Mesenchymal stem cell (in vitro differentiated cells and primary cell): ENCODE results near the gene SMTN.

Experiments used
- DNase-seq: peaks from one replicate; pipeline ENCODE4 v3.0.0-alpha.2; 2013
- H2AFZ ChIP-seq: one replicate; pipeline ENCODE4 v1.6.1; 2013; ENCODE audit warnings: low read depth, mild to moderate bottlenecking, control low read depth, inconsistent platforms, low read length, moderate library complexity
- H2AK5ac ChIP-seq: 2 replicates; pipeline ENCODE4 v1.6.1; 2013; ENCODE audit warnings: low read length, moderate library complexity, mild to moderate bottlenecking, inconsistent platforms; ENCODE audit not compliant: severe bottlenecking
- H2BK120ac ChIP-seq: one replicate; pipeline ENCODE4 v1.6.1; 2013; ENCODE audit warnings: low read depth, mild to moderate bottlenecking, inconsistent platforms, low read length, moderate library complexity
- H2BK12ac ChIP-seq, 2 experiments: one replicate each; pipeline ENCODE4 v1.6.1; 2013; ENCODE audit warnings: inconsistent platforms in 2 of 2, low read length in 2 of 2, mild to moderate bottlenecking in 2 of 2, moderate library complexity in 2 of 2, control low read depth in 1 of 2
- H2BK15ac ChIP-seq: one replicate; pipeline ENCODE4 v1.6.1; 2013; ENCODE audit warnings: mild to moderate bottlenecking, low read depth, inconsistent platforms; ENCODE audit not compliant: poor library complexity, severe bottlenecking
- H2BK5ac ChIP-seq: 2 replicates; pipeline ENCODE4 v1.6.1; 2013; ENCODE audit warnings: low read depth, mild to moderate bottlenecking, low read length, control low read depth, inconsistent platforms; ENCODE audit not compliant: poor library complexity, severe bottlenecking
- H3K14ac ChIP-seq, 2 experiments: one replicate each; pipeline ENCODE4 v1.6.1; 2013; ENCODE audit warnings: inconsistent platforms in 2 of 2, low read length in 2 of 2, control low read depth in 1 of 2, mild to moderate bottlenecking in 1 of 2, moderate library complexity in 1 of 2
- H3K18ac ChIP-seq, 2 experiments: one replicate each; pipeline ENCODE4 v1.6.1; 2013; ENCODE audit warnings: inconsistent platforms in 2 of 2, low read length in 2 of 2, control low read depth in 1 of 2, low read depth in 1 of 2, mild to moderate bottlenecking in 1 of 2
- H3K23ac ChIP-seq, 2 experiments: one replicate each; pipeline ENCODE4 v1.6.1; 2013; ENCODE audit warnings: inconsistent platforms in 2 of 2, low read length in 2 of 2, mild to moderate bottlenecking in 2 of 2, moderate library complexity in 2 of 2, control low read depth in 1 of 2
- H3K27ac ChIP-seq: 2 replicates; pipeline ENCODE4 v1.5.1; 2013; ENCODE audit warnings: mild to moderate bottlenecking, moderate library complexity, low read length, control low read depth, inconsistent platforms; ENCODE audit not compliant: poor library complexity, severe bottlenecking
- H3K27me3 ChIP-seq, 2 experiments: 2 replicates each; pipeline versions ENCODE4 v1.6.1 to v1.7.0; 2013; ENCODE audit warnings: low read length in 2 of 2, mild to moderate bottlenecking in 2 of 2, moderate library complexity in 2 of 2, control low read depth in 1 of 2, inconsistent platforms in 1 of 2; ENCODE audit not compliant: control insufficient read depth in 1 of 2, insufficient read depth in 1 of 2
- H3K36me3 ChIP-seq, 2 experiments: 2 replicates each; pipeline versions ENCODE4 v1.6.1 to v1.7.0; 2013; ENCODE audit warnings: low read length in 2 of 2, control low read depth in 1 of 2, inconsistent platforms in 1 of 2, low read depth in 1 of 2, mild to moderate bottlenecking in 1 of 2; ENCODE audit not compliant: insufficient read depth in 2 of 2, control insufficient read depth in 1 of 2
- H3K4ac ChIP-seq, 2 experiments: one replicate each; pipeline ENCODE4 v1.6.1; 2013; ENCODE audit warnings: inconsistent platforms in 2 of 2, low read length in 2 of 2, mild to moderate bottlenecking in 2 of 2, moderate library complexity in 2 of 2, control low read depth in 1 of 2, low read depth in 1 of 2
- H3K4me1 ChIP-seq: 2 replicates; pipeline ENCODE4 v1.6.1; 2013; ENCODE audit warnings: low read depth, low read length, control low read depth; ENCODE audit not compliant: control insufficient read depth, insufficient read depth
- H3K4me2 ChIP-seq: 2 replicates; pipeline ENCODE4 v1.6.1; 2013; ENCODE audit warnings: low read length, mild to moderate bottlenecking, inconsistent platforms; ENCODE audit not compliant: poor library complexity, severe bottlenecking
- H3K4me3 ChIP-seq, 2 experiments: 2 replicates each; pipeline versions ENCODE4 v1.5.1 to v1.7.0; 2013; ENCODE audit warnings: low read length in 2 of 2, mild to moderate bottlenecking in 2 of 2, control low read depth in 1 of 2, low read depth in 1 of 2; ENCODE audit not compliant: insufficient read depth in 1 of 2
- H3K79me1 ChIP-seq: replicated peaks from 2 replicates; pipeline ENCODE4 v1.6.1; 2013; ENCODE audit warnings: mild to moderate bottlenecking, control low read depth, low read length, inconsistent platforms; ENCODE audit not compliant: poor library complexity, severe bottlenecking
- H3K9ac ChIP-seq: 2 replicates; pipeline ENCODE4 v1.7.0; 2013; ENCODE audit warnings: mild to moderate bottlenecking, low read length, moderate library complexity
- H3K9me3 ChIP-seq: 2 replicates; pipeline ENCODE4 v1.7.0; 2013; ENCODE audit warnings: mild to moderate bottlenecking, low read length; ENCODE audit not compliant: control insufficient read depth
- H4K8ac ChIP-seq: one replicate; pipeline ENCODE4 v1.6.1; 2013; ENCODE audit warnings: inconsistent platforms, mild to moderate bottlenecking, low read length, moderate library complexity
- H4K91ac ChIP-seq: one replicate; pipeline ENCODE4 v1.6.1; 2013; ENCODE audit warnings: mild to moderate bottlenecking, low read length, inconsistent platforms
- WGBS: methylation state at CpG from one replicate; pipeline ENCODE4 v1.1.7; 2013; ENCODE audit warnings: mixed read lengths; 5-methylcytosine and 5-hydroxymethylcytosine counted together

SMTN gene

DNA sequence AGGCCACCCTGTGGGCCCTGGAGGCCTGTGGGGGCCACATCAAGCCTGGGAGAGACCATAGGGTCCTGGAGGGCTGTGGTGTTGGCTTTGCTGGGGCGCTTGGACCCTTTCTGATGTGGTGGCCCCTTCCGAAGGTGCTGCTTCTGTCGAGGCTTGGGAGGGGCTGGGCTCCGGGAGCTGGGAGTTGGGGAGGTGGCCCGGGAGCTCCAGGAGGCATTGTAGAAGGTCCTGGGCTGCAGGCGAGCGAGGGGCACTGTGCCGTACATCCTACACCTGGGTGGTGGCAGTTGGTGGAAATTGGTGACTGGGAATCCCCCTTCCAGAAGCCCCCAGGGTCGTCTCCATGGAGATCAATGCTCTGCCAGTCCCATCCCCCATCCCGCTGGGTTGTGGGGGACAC lies 56.6 kb downstream of the SMTN start:
- Histone ChIP-seq H3K36me3 (peaks cover 0 to 3% of the 10 kb centered on the region in 2 experiments), H3K27me3 (peaks cover 23 to 78% of the 10 kb centered on the region in 2 experiments), H3K9ac (no peak overlapping the region), H2AK5ac (no peak overlapping the region), H3K79me1 (no peaks in the 10 kb centered on the region), H2BK5ac (no peak overlapping the region), H2BK120ac (no peak overlapping the region), H2BK15ac (peak overlapping the region; percentile 7), H4K8ac (no peak overlapping the region), H3K27ac (no peak overlapping the region), H3K4me3 (no peak overlapping the region), H3K4me1 (peaks cover 15% of the 10 kb centered on the region), H3K14ac (no peak overlapping the region), H3K18ac (no peak overlapping the region), H2BK12ac (no peak overlapping the region), H4K91ac (no peak overlapping the region), H2AFZ (no peak overlapping the region), H3K9me3 (no peaks in the 10 kb centered on the region), H3K4ac (no peak overlapping the region), H3K23ac (no peak overlapping the region), H3K4me2 (no peak overlapping the region)
- WGBS: 71% methylated on average over 10 of the region's 10 CpGs
- no peak for DNase-seq

GRCh38 chr22:31138126-31138525 lies 57.0 kb downstream of the SMTN start:
- WGBS: 83% methylated on average over 10 of the region's 10 CpGs
- peaks cover 23 to 78% of the 10 kb centered on the region in 2 experiments for H3K27me3 ChIP-seq
- H3K14ac ChIP-seq: no peak overlapping the region
- H3K9me3 ChIP-seq: no peaks in the 10 kb centered on the region
- no peak overlapping the region for H2BK12ac ChIP-seq
- no peak overlapping the region for H4K91ac ChIP-seq
- H3K27ac ChIP-seq: no peak overlapping the region
- no peak overlapping the region for H2AK5ac ChIP-seq
- no peak overlapping the region for H3K4me2 ChIP-seq
- H3K18ac ChIP-seq: no peak overlapping the region
- H3K9ac ChIP-seq: no peak overlapping the region
- no peak overlapping the region for H3K4me3 ChIP-seq
- H2BK15ac ChIP-seq: no peak overlapping the region
- H3K4me1 ChIP-seq: peaks cover 15% of the 10 kb centered on the region
- no peak overlapping the region for H2BK120ac ChIP-seq
- no peak for DNase-seq
- H2BK5ac ChIP-seq: no peak overlapping the region
- H2AFZ ChIP-seq: no peak overlapping the region
- H3K79me1 ChIP-seq: no peaks in the 10 kb centered on the region
- H3K36me3 ChIP-seq: no peaks in the 10 kb centered on the region
- no peak overlapping the region for H3K23ac ChIP-seq
- H4K8ac ChIP-seq: no peak overlapping the region
- H3K4ac ChIP-seq: no peak overlapping the region

DNA sequence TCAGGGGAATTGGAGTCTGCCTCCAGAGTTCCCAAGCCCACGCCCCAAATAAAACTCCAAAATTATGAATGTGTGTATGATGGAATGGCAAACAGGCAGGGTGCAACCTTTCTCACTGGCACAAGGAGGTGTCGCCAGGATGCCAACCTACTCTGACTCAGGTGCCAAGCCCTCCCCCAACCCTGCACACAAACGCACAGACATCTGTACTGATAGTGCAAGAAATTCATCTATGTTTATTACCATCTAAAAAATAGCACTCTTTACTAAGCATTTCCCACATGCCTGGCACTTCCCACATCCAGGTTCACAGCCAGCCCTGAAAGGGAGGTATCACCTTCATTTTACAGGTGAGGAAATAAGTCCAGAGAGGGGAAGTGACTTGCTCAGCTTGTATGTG lies 57.9 kb downstream of the SMTN start:
- H3K9me3 ChIP-seq: no peaks in the 10 kb centered on the region
- H3K4me1 ChIP-seq: peaks cover 15% of the 10 kb centered on the region
- H4K8ac ChIP-seq: no peak overlapping the region
- no peak overlapping the region for H3K4me2 ChIP-seq
- no peaks in the 10 kb centered on the region for H3K79me1 ChIP-seq
- DNase-seq: no peak
- no peak overlapping the region for H2BK120ac ChIP-seq
- H4K91ac ChIP-seq: no peak overlapping the region
- no peak overlapping the region for H3K27ac ChIP-seq
- H2AFZ ChIP-seq: no peak overlapping the region
- H3K18ac ChIP-seq: no peak overlapping the region
- H2BK15ac ChIP-seq: no peak overlapping the region
- no peaks in the 10 kb centered on the region for H3K36me3 ChIP-seq
- H2BK12ac ChIP-seq: no peak overlapping the region
- H3K4me3 ChIP-seq: no peak overlapping the region
- H3K23ac ChIP-seq: no peak overlapping the region
- peaks cover 23 to 73% of the 10 kb centered on the region in 2 experiments for H3K27me3 ChIP-seq
- H3K14ac ChIP-seq: no peak overlapping the region
- no peak overlapping the region for H3K4ac ChIP-seq
- no peak overlapping the region for H3K9ac ChIP-seq
- H2AK5ac ChIP-seq: no peak overlapping the region
- 88% methylated on average over 2 of the region's 3 CpGs for WGBS
- H2BK5ac ChIP-seq: no peak overlapping the region

DNA sequence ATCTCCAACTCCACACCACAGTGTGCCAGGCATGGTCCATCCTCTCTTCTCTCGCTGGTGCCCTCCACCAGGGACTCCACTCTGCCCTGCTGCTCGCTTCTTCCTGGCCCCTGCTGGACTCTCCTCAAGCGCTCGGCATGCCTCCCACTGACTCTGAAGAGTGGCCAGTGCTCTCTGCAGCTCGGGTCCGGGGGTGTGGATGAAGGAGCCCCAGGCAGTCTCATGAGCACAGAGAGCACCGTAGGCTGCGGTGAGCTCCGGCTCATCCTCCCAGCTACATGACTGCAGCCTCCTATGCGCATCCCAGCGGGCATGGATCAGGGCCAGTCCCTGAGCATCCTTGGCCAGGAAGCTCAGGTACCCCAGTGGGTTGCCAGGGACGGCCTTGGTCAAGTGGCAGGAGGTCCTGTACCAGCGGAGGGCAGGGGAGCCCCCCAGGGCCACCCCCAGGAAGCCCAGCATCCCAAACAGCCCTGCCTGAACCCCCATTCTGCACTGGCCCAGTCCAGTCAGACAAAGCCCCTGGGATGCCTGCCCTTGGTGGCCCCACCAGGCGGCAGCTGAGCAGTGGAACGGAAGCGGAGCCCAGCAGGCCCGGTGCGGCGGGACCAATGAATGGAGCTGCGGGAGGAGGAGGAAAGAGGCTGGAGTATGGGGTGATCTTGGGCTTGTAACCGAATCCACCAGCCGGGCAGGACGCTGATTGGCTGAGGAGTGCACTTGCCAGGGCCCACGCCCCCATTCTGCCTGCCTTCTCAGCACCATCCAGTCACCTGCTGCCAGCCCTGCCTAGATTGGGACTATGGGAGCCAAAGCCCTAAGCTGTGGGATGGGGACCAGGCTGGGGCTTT lies 59.0 kb downstream of the SMTN start, which contains the start of gene PLA2G3:
TSS of gene PLA2G3 (minus strand) at position 643 of the 851 bp plus-strand sequence. CDS start at position 489, 154 bp downstream.
- no peak within 1 kb of the TSS for H3K9ac ChIP-seq
- H2BK120ac ChIP-seq: no peak within 1 kb of the TSS
- no peak within 1 kb of the TSS for H3K23ac ChIP-seq
- no peak within 1 kb of the TSS for H3K4me3 ChIP-seq
- H2BK15ac ChIP-seq: peak within 1 kb of the TSS; percentile 41
- H3K9me3 ChIP-seq: peaks cover 7% of the 10 kb centered on the region
- peaks cover 15% of the 10 kb centered on the region for H3K4me1 ChIP-seq
- peak; percentile 72 for DNase-seq
- H3K79me1 ChIP-seq: no peaks in the 10 kb centered on the region
- H3K4me2 ChIP-seq: no peak within 1 kb of the TSS
- 46% methylated on average over 18 of the region's 24 CpGs for WGBS
- H3K27me3 ChIP-seq: peaks cover 23 to 72% of the 10 kb centered on the region in 2 experiments
- H3K18ac ChIP-seq: no peak within 1 kb of the TSS
- H2AFZ ChIP-seq: no peak within 1 kb of the TSS
- no peak within 1 kb of the TSS for H3K27ac ChIP-seq
- no peak within 1 kb of the TSS for H2AK5ac ChIP-seq
- H3K36me3 ChIP-seq: no peaks in the 10 kb centered on the region
- H3K4ac ChIP-seq: no peak within 1 kb of the TSS
- no peak within 1 kb of the TSS for H4K8ac ChIP-seq
- no peak within 1 kb of the TSS for H2BK12ac ChIP-seq
- no peak within 1 kb of the TSS for H4K91ac ChIP-seq
- H2BK5ac ChIP-seq: no peak within 1 kb of the TSS
- peak within 1 kb of the TSS in 1 of 2 experiments; percentile 9 for H3K14ac ChIP-seq
